Upper lobe of left lung (tissue), 6 donors: Measurements from ENCODE around the gene ACTN4. TPM values are rescaled to one million over a fixed set of nuclear protein-coding genes. Genes with fewer than 3 reads are reported as not detected.
"Not testable (repeated sequence)": the region's sequence is repeated elsewhere in the genome, so short reads cannot be mapped to it uniquely, and the experiment has no call there.

Source experiments
- ATAC-seq, 2 donors: fragments of 200-7000 bp; cut with Tn5 transposase; one replicate each; pipeline ENCODE4 v1.9.1; 2022; ENCODE audit warnings: mild to moderate bottlenecking in 2 of 2, moderate library complexity in 2 of 2; ENCODE audit not compliant: low FRiP score in 2 of 2
- DNase-seq, 2 donors: peaks; one replicate each; pipeline ENCODE4 v3.0.0-alpha.2; 2019 to 2020
- H3K27ac ChIP-seq, 4 donors: fragments of 200-600 bp; sonication (generic); one replicate each; pipeline ENCODE4 v1.5.1; 2016 to 2019
- H3K27me3 ChIP-seq, 4 donors: fragments of 200-600 bp; sonication (generic); one replicate each; pipeline ENCODE4 v1.5.1; 2017 to 2019
- H3K36me3 ChIP-seq, 4 donors: fragments of 200-600 bp; sonication (generic); one replicate each; pipeline ENCODE4 v1.5.1; 2016 to 2019
- H3K4me1 ChIP-seq, 4 donors: fragments of 200-600 bp; sonication (generic); one replicate each; pipeline ENCODE4 v1.5.1; 2018 to 2019
- H3K4me3 ChIP-seq, 4 donors: fragments of 200-600 bp; sonication (generic); one replicate each; pipeline ENCODE4 v1.5.1; 2017 to 2019; ENCODE audit warnings: mild to moderate bottlenecking in 2 of 4, moderate library complexity in 1 of 4
- H3K9me3 ChIP-seq, 4 donors: fragments of 200-600 bp; sonication (generic); one replicate each; pipeline ENCODE4 v1.5.1; 2018 to 2019
- EP300 ChIP-seq, 4 donors: sonication (generic); formaldehyde crosslinking; IDR thresholded peaks; one replicate each; pipeline ENCODE4 v1.5.1; 2017; ENCODE audit warnings: antibody characterized with exemption in 4 of 4, control low read depth in 2 of 4
- POLR2A ChIP-seq, 4 donors: fragments of 450-650 bp; IDR thresholded peaks; one replicate each; pipeline ENCODE4 v1.5.1; 2016 to 2017; ENCODE audit warnings: antibody characterized with exemption in 4 of 4, mild to moderate bottlenecking in 2 of 4
- POLR2AphosphoS5 ChIP-seq, 2 donors: sonication (generic); formaldehyde crosslinking; IDR thresholded peaks; one replicate each; pipeline ENCODE4 v1.5.1; 2017; ENCODE audit warnings: antibody characterized with exemption in 2 of 2
- WGBS, 2 donors: methylation state at CpG; one replicate each; pipeline ENCODE4 v1.1.5; 2017 to 2018; 5-methylcytosine and 5-hydroxymethylcytosine counted together
- total RNA-seq, 6 donors: library from RNA; depleted of rRNA in 4 of 6; stranded (reverse); fragments of >200 nt in 4 of 6; gene quantifications; one replicate each; pipeline versions ENCODE4 v1.1.0 to v1.2.1, GENCODE V29; 2016 to 2021
- TF ChIP-seq, protein P1 (sequence below), 6 experiments: fragments of 450-650 bp in 4 of 6; fragments of 200-600 bp in 2 of 6; sonication (generic) in 2 of 6; IDR thresholded peaks; one replicate each; pipeline ENCODE4 v1.5.1; 2016 to 2019; ENCODE audit warnings: antibody characterized with exemption in 6 of 6
- donor health status: DM: no; HTN: no; CAD: no; lungs with moderate emphysema.
- donor health status: DM: no; HTN: yes; CAD: no; lungs with severe emphysema.

ACTN4 gene
- total RNA-seq, 6 donors from 2014 or later = 162 to 636 (median 512) TPM

DNA sequence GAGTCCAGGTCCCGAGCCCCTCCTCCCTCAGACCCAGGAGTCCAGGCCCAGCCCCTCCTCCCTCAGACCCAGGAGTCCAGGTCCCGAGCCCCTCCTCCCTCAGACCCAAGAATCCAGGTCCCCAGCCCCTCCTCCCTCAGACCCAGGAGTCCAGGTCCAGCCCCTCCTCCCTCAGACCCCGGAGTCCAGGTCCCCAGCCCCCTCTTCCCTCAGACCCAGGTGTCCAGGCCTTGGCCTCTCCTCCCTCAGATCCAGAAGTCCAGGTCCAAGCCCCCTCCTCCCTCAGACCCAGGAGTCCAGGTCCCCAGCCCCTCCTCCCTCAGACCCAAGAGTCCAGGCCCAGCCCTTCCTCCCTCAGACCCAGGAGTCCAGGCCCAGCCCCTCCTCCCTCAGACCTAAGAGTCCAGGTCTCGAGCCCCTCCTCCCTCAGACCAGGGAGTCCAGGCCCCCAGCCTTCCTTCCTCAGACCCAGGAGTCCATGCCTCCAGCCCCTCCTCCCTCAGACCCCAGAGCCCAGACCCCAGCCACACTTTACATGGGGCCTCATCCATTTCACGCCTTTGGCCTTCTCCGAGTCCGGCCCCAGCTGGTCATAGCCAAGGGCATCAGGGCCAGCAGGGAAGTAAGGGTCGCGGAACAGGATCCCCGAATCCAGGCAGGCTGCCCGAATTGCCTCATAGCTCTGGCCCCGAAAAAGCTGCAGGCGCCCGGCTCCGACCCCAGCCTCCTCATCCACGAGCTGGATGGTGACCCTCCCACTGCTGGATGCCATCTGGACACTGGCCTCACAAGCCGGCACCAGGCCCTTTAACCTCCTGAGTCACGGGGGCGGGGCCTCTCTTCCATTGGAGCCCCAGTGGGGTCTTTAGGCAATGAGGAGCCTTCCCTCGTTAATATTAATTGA is 96.2 kb downstream of the ACTN4 start:
- ATAC-seq (no peak), DNase-seq (peak in 1 of 2 donors; percentile 71)
- TF ChIP-seq POLR2A (IDR thresholded peaks at IDR 0.05) (no peak), EP300 (IDR thresholded peaks at IDR 0.05) (no peak), POLR2AphosphoS5 (IDR thresholded peaks at IDR 0.05) (no peak)
- TF ChIP-seq, protein P1, sequence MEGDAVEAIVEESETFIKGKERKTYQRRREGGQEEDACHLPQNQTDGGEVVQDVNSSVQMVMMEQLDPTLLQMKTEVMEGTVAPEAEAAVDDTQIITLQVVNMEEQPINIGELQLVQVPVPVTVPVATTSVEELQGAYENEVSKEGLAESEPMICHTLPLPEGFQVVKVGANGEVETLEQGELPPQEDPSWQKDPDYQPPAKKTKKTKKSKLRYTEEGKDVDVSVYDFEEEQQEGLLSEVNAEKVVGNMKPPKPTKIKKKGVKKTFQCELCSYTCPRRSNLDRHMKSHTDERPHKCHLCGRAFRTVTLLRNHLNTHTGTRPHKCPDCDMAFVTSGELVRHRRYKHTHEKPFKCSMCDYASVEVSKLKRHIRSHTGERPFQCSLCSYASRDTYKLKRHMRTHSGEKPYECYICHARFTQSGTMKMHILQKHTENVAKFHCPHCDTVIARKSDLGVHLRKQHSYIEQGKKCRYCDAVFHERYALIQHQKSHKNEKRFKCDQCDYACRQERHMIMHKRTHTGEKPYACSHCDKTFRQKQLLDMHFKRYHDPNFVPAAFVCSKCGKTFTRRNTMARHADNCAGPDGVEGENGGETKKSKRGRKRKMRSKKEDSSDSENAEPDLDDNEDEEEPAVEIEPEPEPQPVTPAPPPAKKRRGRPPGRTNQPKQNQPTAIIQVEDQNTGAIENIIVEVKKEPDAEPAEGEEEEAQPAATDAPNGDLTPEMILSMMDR (IDR thresholded peaks at IDR 0.05) = no peak
- 81 to 89% methylated on average over 11 to 17 of the region's 20 CpGs for WGBS, 2 donors
- Histone ChIP-seq H3K27me3 (no peaks in the 10 kb centered on the region), H3K27ac (no peak overlapping the region), H3K4me1 (peaks cover 0 to 3% (median 0%) of the 10 kb centered on the region in 4 donors), H3K36me3 (no peaks in the 10 kb centered on the region), H3K4me3 (no peak overlapping the region), H3K9me3 (no peaks in the 10 kb centered on the region)

DNA sequence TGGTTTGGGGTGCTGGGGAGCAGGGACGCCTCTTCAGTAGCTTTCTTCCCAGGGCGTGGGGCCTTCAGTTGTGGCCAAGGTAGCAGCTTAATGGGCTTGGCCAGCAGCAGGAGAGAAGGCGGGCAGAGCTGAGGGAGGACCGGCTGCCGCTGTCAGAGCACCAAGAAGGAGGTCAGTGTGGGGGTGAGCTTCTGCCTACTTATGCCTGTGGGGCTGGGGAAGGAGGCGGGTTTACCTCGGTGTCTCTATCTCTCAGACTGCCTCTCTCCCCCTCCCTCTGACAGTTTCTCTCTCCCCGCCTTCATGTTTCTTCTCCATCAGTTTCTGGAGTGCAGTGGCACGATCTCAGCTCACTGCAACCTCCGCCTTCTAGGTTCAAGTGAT is 96.8 kb downstream of the ACTN4 start, which contains the start of gene CAPN12:
CAPN12 (minus strand) TSS at position 177 of the 384 bp plus-strand sequence. CDS start 309 bp downstream, outside the sequence.
- Histone ChIP-seq H3K4me3 (no peak within 1 kb of the TSS), H3K4me1 (peaks cover 0 to 3% (median 0%) of the 10 kb centered on the region in 4 donors), H3K36me3 (no peaks in the 10 kb centered on the region), H3K27ac (no peak within 1 kb of the TSS), H3K27me3 (no peaks in the 10 kb centered on the region), H3K9me3 (no peaks in the 10 kb centered on the region)
- DNase-seq = peak in 1 of 2 donors; percentile 21
- no peak for ATAC-seq
- TF ChIP-seq EP300 (IDR thresholded peaks at IDR 0.05) (no peak), POLR2A (IDR thresholded peaks at IDR 0.05) (no peak), POLR2AphosphoS5 (IDR thresholded peaks at IDR 0.05) (no peak)
- TF ChIP-seq, protein P1 (IDR thresholded peaks at IDR 0.05) = no peak
- WGBS, 2 donors = 92 to 93% methylated on average over 8 to 9 of the region's 10 CpGs

DNA sequence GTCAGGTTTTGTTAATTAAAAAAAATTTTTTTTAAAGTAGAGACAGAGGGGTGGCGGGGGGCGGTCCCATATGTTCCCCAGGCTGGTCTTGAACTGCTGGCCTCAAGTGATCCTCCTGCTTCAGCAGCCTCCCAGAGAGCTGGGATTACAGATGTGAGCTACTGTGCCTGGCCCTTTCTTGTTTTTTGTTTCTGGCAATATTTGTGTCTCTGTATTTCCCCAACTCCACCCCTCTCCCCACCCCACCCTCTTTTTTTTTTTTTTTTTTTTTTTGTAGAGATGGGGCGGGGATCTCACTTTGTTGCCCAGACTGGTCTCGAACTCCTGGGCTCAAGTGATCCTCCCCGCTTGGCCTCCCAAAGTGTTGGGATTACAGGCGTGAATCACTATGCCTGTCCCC is 97.4 kb downstream of the ACTN4 start:
- Histone ChIP-seq H3K4me3 (no peak overlapping the region), H3K27me3 (no peaks in the 10 kb centered on the region), H3K4me1 (no peaks in the 10 kb centered on the region), H3K9me3 (no peaks in the 10 kb centered on the region), H3K36me3 (no peaks in the 10 kb centered on the region), H3K27ac (no peak overlapping the region)
- DNase-seq = no peak
- TF ChIP-seq POLR2A (IDR thresholded peaks at IDR 0.05) = no peak
- no peak for TF ChIP-seq EP300 (IDR thresholded peaks at IDR 0.05)
- no peak for TF ChIP-seq POLR2AphosphoS5 (IDR thresholded peaks at IDR 0.05)
- no peak for ATAC-seq
- WGBS, 2 donors = 79 to 90% methylated on average over 6 of the region's 6 CpGs

DNA sequence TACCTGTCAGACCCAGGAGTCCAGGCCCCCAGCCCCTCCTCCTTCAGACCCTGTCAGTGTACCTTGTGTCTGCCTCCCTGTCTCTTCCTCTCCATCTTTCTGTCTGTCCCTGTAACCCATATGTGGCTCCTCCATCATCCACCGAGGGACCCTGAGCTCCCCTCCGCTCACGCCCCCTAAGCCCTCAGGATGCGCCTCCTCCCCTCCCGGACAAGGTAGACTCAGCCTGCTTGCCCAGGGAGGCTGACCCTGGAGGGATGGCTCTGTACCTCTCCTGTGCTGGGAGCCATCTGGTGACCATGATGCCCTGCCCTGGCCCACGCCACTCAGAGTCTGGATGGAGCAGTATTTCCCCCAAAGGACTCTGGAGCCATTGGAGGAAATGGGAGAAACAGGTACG is 97.9 kb downstream of the ACTN4 start:
- WGBS, 2 donors = 83 to 87% methylated on average over 7 of the region's 7 CpGs
- ATAC-seq (no peak), DNase-seq (no peak)
- TF ChIP-seq, protein P1 (IDR thresholded peaks at IDR 0.05) = no peak
- TF ChIP-seq EP300 (IDR thresholded peaks at IDR 0.05) = no peak
- Histone ChIP-seq H3K27ac (no peak overlapping the region), H3K27me3 (no peaks in the 10 kb centered on the region), H3K9me3 (no peaks in the 10 kb centered on the region), H3K4me1 (peaks cover 0 to 3% (median 0%) of the 10 kb centered on the region in 4 donors), H3K4me3 (no peak overlapping the region), H3K36me3 (no peaks in the 10 kb centered on the region)

DNA sequence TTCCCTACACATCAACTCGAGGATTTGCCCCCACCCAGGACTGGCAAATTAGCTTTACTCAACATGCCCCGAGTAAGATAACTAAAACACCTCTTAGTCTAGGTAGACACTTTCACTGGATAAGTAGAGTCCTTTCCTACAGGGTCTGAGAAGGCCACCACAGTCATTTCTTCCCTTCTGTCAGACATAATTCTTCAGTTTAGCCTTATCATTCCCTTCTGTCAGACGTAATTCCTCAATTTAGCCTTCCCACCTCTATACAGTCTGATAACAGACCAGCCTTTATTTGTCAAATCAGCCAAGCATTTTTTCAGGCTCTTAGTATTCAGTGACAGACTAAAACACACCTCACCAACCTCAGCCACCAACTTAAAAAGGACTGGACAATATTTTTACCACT is 106.3 kb downstream of the ACTN4 start:
- peak overlapping the region in 2 of 4 donors; percentile 7 to 34 for H3K27ac ChIP-seq
- WGBS, 2 donors = 70 to 89% methylated on average over 3 of the region's 3 CpGs

DNA sequence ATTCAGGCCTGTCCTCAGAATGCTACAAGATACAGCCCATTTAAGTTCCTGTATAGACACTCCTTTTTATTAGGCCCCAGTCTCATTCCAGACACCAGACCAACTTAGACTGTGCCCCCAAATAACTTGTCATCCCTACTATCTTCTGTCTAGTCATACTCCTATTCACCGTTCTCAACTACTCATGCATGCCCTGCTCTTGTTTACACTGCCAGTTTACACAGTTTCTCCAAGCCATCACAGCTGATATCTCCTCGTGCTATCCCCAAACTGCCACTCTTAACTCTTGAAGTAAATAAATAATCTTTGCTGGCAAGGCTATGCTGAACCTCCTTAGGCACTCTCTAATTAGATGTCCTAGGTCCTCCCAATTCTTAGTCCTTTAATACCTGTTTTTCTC is 106.7 kb downstream of the ACTN4 start:
- not testable (repeated sequence) for H3K27me3 ChIP-seq, ATAC-seq, H3K9me3 ChIP-seq, H3K4me3 ChIP-seq, H3K4me1 ChIP-seq, H3K27ac ChIP-seq, DNase-seq, H3K36me3 ChIP-seq
- WGBS, 2 donors = 60 to 73% methylated on average over 1 to 2 of the region's 2 CpGs

More for the DNA sequence above, 106.3 kb downstream of the ACTN4 start:
- not testable (repeated sequence) for H3K36me3 ChIP-seq, H3K27me3 ChIP-seq, H3K4me3 ChIP-seq, DNase-seq, ATAC-seq, H3K4me1 ChIP-seq, H3K9me3 ChIP-seq
